ENCODE measurements around the gene TANGO2.

TANGO2 gene

GRCh38 chr22:20111045-20111688, 90.3 kb downstream of the TANGO2 start:
- Histone ChIP-seq H4K5ac (ENCODE audit: low read length) (no peak overlapping the region), H3K27ac (ENCODE audit: low read depth, low read length) (no peak overlapping the region), H4K8ac (ENCODE audit: low read depth, low read length) (no peak overlapping the region), H3K9ac (ENCODE audit: low read length) (no peak overlapping the region), H3K79me1 (ENCODE audit: low read length) (peaks cover 9% of the 10 kb centered on the region), H3K27me3 (ENCODE audit: insufficient read depth, low read length, poor library complexity) (no peaks in the 10 kb centered on the region), H2BK120ac (ENCODE audit: low read depth, low read length) (no peak overlapping the region), H3K18ac (ENCODE audit: low read length) (no peak overlapping the region), H2BK15ac (replicated peaks; ENCODE audit: low read depth) (no peak overlapping the region), H3K4me2 (ENCODE audit: low read length) (no peak overlapping the region), H3K4me3 (ENCODE audit: low read length) (no peak overlapping the region), H2AK5ac (ENCODE audit: low read length) (no peak overlapping the region), H3K4me1 (ENCODE audit: control insufficient read depth, low read depth, low read length) (no peaks in the 10 kb centered on the region), H3K23ac (ENCODE audit: low read length) (no peak overlapping the region), H3K36me3 (ENCODE audit: control insufficient read depth, insufficient read depth, low read length) (peaks cover 34% of the 10 kb centered on the region), H3K56ac (ENCODE audit: low read length) (no peak overlapping the region), H3K4ac (ENCODE audit: low read depth, low read length) (no peak overlapping the region), H3K79me2 (ENCODE audit: control insufficient read depth, insufficient read depth, low read length) (peaks cover 8% of the 10 kb centered on the region), H2BK5ac (ENCODE audit: low read length) (no peak overlapping the region)
- WGBS (ENCODE audit: extremely low coverage, insufficient coverage, low lambda C conversion rate): no CpG with 5 or more reads among the region's 14 CpGs
- peak; percentile 55 for DNase-seq

GRCh38 chr22:20111689-20112622, 91.0 kb downstream of the TANGO2 start:
- Histone ChIP-seq H3K4ac (ENCODE audit: low read depth, low read length) (no peak overlapping the region), H3K4me3 (ENCODE audit: low read length) (no peak overlapping the region), H3K4me2 (ENCODE audit: low read length) (no peak overlapping the region), H3K18ac (ENCODE audit: low read length) (no peak overlapping the region), H2BK120ac (ENCODE audit: low read depth, low read length) (no peak overlapping the region), H2AK5ac (ENCODE audit: low read length) (no peak overlapping the region), H3K56ac (ENCODE audit: low read length) (no peak overlapping the region), H3K79me2 (ENCODE audit: control insufficient read depth, insufficient read depth, low read length) (peaks cover 14% of the 10 kb centered on the region), H4K5ac (ENCODE audit: low read length) (no peak overlapping the region), H4K8ac (ENCODE audit: low read depth, low read length) (no peak overlapping the region), H3K9ac (ENCODE audit: low read length) (no peak overlapping the region), H3K36me3 (ENCODE audit: control insufficient read depth, insufficient read depth, low read length) (peaks cover 28% of the 10 kb centered on the region), H3K23ac (ENCODE audit: low read length) (no peak overlapping the region), H3K4me1 (ENCODE audit: control insufficient read depth, low read depth, low read length) (no peaks in the 10 kb centered on the region), H3K27ac (ENCODE audit: low read depth, low read length) (no peak overlapping the region), H3K79me1 (ENCODE audit: low read length) (peaks cover 11% of the 10 kb centered on the region), H2BK5ac (ENCODE audit: low read length) (no peak overlapping the region), H2BK15ac (replicated peaks; ENCODE audit: low read depth) (no peak overlapping the region), H3K27me3 (ENCODE audit: insufficient read depth, low read length, poor library complexity) (no peaks in the 10 kb centered on the region)
- DNase-seq: no peak
- WGBS (ENCODE audit: extremely low coverage, insufficient coverage, low lambda C conversion rate): no CpG with 5 or more reads among the region's 7 CpGs

- no peak overlapping the region for H2AK5ac ChIP-seq (ENCODE audit: low read length)
- H3K4me3 ChIP-seq (ENCODE audit: low read length): no peak overlapping the region
- no peak overlapping the region for H4K5ac ChIP-seq (ENCODE audit: low read length)
- no CpG with 5 or more reads among the region's 26 CpGs for WGBS (ENCODE audit: extremely low coverage, insufficient coverage, low lambda C conversion rate)
- H3K56ac ChIP-seq (ENCODE audit: low read length): no peak overlapping the region
- H3K4me1 ChIP-seq (ENCODE audit: control insufficient read depth, low read depth, low read length): no peaks in the 10 kb centered on the region
- peaks cover 11% of the 10 kb centered on the region for H3K79me1 ChIP-seq (ENCODE audit: low read length)
- H3K27me3 ChIP-seq (ENCODE audit: insufficient read depth, low read length, poor library complexity): no peaks in the 10 kb centered on the region
- H4K8ac ChIP-seq (ENCODE audit: low read depth, low read length): no peak overlapping the region
- DNase-seq: no peak
- H2BK5ac ChIP-seq (ENCODE audit: low read length): no peak overlapping the region
- peaks cover 24% of the 10 kb centered on the region for H3K36me3 ChIP-seq (ENCODE audit: control insufficient read depth, insufficient read depth, low read length)
- H3K4me2 ChIP-seq (ENCODE audit: low read length): no peak overlapping the region
- H3K27ac ChIP-seq (ENCODE audit: low read depth, low read length): no peak overlapping the region
- no peak overlapping the region for H3K4ac ChIP-seq (ENCODE audit: low read depth, low read length)
- no peak overlapping the region for H2BK120ac ChIP-seq (ENCODE audit: low read depth, low read length)
- peaks cover 17% of the 10 kb centered on the region for H3K79me2 ChIP-seq (ENCODE audit: control insufficient read depth, insufficient read depth, low read length)
- H2BK15ac ChIP-seq (replicated peaks; ENCODE audit: low read depth): no peak overlapping the region
- no peak overlapping the region for H3K18ac ChIP-seq (ENCODE audit: low read length)
- H3K9ac ChIP-seq (ENCODE audit: low read length): no peak overlapping the region
- H3K23ac ChIP-seq (ENCODE audit: low read length): no peak overlapping the region
Observed at GRCh38 chr22:20112623-20113511, 92.0 kb downstream of the TANGO2 start.

GRCh38 chr22:20113551-20114310, 92.8 kb downstream of the TANGO2 start:
- no peak overlapping the region for H2BK5ac ChIP-seq (ENCODE audit: low read length)

More at GRCh38 chr22:20113551-20114310, 92.8 kb downstream of the TANGO2 start:
- no peak for DNase-seq
- H3K56ac ChIP-seq (ENCODE audit: low read length): no peak overlapping the region
- H2BK120ac ChIP-seq (ENCODE audit: low read depth, low read length): no peak overlapping the region
- H3K4me1 ChIP-seq (ENCODE audit: control insufficient read depth, low read depth, low read length): peaks cover 1% of the 10 kb centered on the region
- H3K18ac ChIP-seq (ENCODE audit: low read length): no peak overlapping the region
- no peaks in the 10 kb centered on the region for H3K27me3 ChIP-seq (ENCODE audit: insufficient read depth, low read length, poor library complexity)
- no peak overlapping the region for H2BK15ac ChIP-seq (replicated peaks; ENCODE audit: low read depth)
- H2AK5ac ChIP-seq (ENCODE audit: low read length): no peak overlapping the region
- no peak overlapping the region for H3K27ac ChIP-seq (ENCODE audit: low read depth, low read length)
- H3K23ac ChIP-seq (ENCODE audit: low read length): no peak overlapping the region
- H3K36me3 ChIP-seq (ENCODE audit: control insufficient read depth, insufficient read depth, low read length): peaks cover 24% of the 10 kb centered on the region
- no peak overlapping the region for H3K4me2 ChIP-seq (ENCODE audit: low read length)
- H4K8ac ChIP-seq (ENCODE audit: low read depth, low read length): no peak overlapping the region
- H3K79me2 ChIP-seq (ENCODE audit: control insufficient read depth, insufficient read depth, low read length): peaks cover 26% of the 10 kb centered on the region
- H3K4me3 ChIP-seq (ENCODE audit: low read length): no peak overlapping the region
- no peak overlapping the region for H4K5ac ChIP-seq (ENCODE audit: low read length)
- WGBS (ENCODE audit: extremely low coverage, insufficient coverage, low lambda C conversion rate): no CpG with 5 or more reads among the region's 19 CpGs
- H3K4ac ChIP-seq (ENCODE audit: low read depth, low read length): no peak overlapping the region
- no peak overlapping the region for H3K9ac ChIP-seq (ENCODE audit: low read length)
- H3K79me1 ChIP-seq (ENCODE audit: low read length): peaks cover 11% of the 10 kb centered on the region
